Measurements from ENCODE around the gene SLBP. TPM values are rescaled to one million over a fixed set of nuclear protein-coding genes. Genes with fewer than 3 reads are reported as not detected.

The SLBP gene
- total and polyA plus RNA-seq, 12 donors, result 10.9 to 17.7 (median 12.8) TPM

GRCh38 chr4:1732911-1733310, 20.8 kb upstream of the SLBP start:
- DNase-seq, result peak in 1 of 2 donors; percentile 1
- Histone ChIP-seq H3K27me3 (no peaks in the 10 kb centered on the region), H3K9me3 (peaks cover 0 to 13% (median 3%) of the 10 kb centered on the region in 11 donors), H3K4me1 (peaks cover 2 to 25% (median 17%) of the 10 kb centered on the region in 9 donors), H3K27ac (no peak overlapping the region), H3K36me3 (peaks cover 0 to 98% (median 19%) of the 10 kb centered on the region in 9 donors), H3K4me3 (no peak overlapping the region)
- no peak for TF ChIP-seq CTCF (IDR thresholded peaks at IDR 0.05)
- ATAC-seq, result no peak
- 94 to 95% methylated on average over 10 of the region's 10 CpGs for WGBS, 2 donors
- intact Hi-C loops (cut with DNase I), result no loop called here

GRCh38 chr4:1731180-1731579, 19.1 kb upstream of the SLBP start:
- DNase-seq, result no peak
- Histone ChIP-seq H3K27me3 (no peaks in the 10 kb centered on the region), H3K4me3 (no peak overlapping the region), H3K27ac (no peak overlapping the region), H3K36me3 (peaks cover 0 to 92% (median 6%) of the 10 kb centered on the region in 9 donors), H3K9me3 (no peaks in the 10 kb centered on the region), H3K4me1 (peaks cover 8 to 43% (median 31%) of the 10 kb centered on the region in 9 donors)
- 97% methylated on average over 10 of the region's 10 CpGs for WGBS, 2 donors
- ATAC-seq, result no peak
- intact Hi-C loops (cut with DNase I), result no loop called here
- no peak for TF ChIP-seq CTCF (IDR thresholded peaks at IDR 0.05)

GRCh38 chr4:1730532-1731135, 18.5 kb upstream of the SLBP start:
- no peaks in the 10 kb centered on the region for H3K9me3 ChIP-seq
- no peak overlapping the region for H3K4me3 ChIP-seq
- DNase-seq (no peak), ATAC-seq (no peak)
- H3K27me3 ChIP-seq, result no peaks in the 10 kb centered on the region
- H3K36me3 ChIP-seq, result peaks cover 0 to 92% (median 6%) of the 10 kb centered on the region in 9 donors
- H3K27ac ChIP-seq, result no peak overlapping the region
- intact Hi-C loops (cut with DNase I), result no loop called here
- no peak for TF ChIP-seq CTCF (IDR thresholded peaks at IDR 0.05)
- 95% methylated on average over 16 of the region's 16 CpGs for WGBS, 2 donors
- H3K4me1 ChIP-seq, result peaks cover 8 to 47% (median 34%) of the 10 kb centered on the region in 9 donors

- Histone ChIP-seq H3K36me3 (peaks cover 0 to 92% (median 9%) of the 10 kb centered on the region in 9 donors), H3K4me1 (peaks cover 8 to 64% (median 34%) of the 10 kb centered on the region in 9 donors), H3K4me3 (peak overlapping the region in 9 of 10 donors; percentile 17 to 50 (median 39)), H3K9me3 (no peaks in the 10 kb centered on the region), H3K27me3 (no peaks in the 10 kb centered on the region), H3K27ac (peak overlapping the region; percentile 41 to 87 (median 80))
- 80 to 88% methylated on average over 31 of the region's 31 CpGs for WGBS, 2 donors
- TF ChIP-seq CTCF (IDR thresholded peaks at IDR 0.05), result no peak
- intact Hi-C loops (cut with DNase I), result loop anchor here in 9 of 10 donors (5.0 to 10.0 kb wide), 5 partner anchors 36 to 384 kb away; partner anchors contain the start of gene UVSSA (in 1 of the 9)
- DNase-seq (no peak), ATAC-seq (peak in 2 of 8 donors; percentile 10 to 15)
These were observed 16.2 kb upstream of the SLBP start for GRCh38 chr4:1728061-1728980.

All from heart right ventricle (tissue), 16 donors.